Vagina (tissue), 2 donors: ENCODE measurements around the gene ERC2. TPM values are rescaled to one million over a fixed set of nuclear protein-coding genes. Genes with fewer than 3 reads are reported as not detected.

Source experiments
- DNase-seq, 2 donors: peaks; one replicate each; pipeline ENCODE4 v3.0.0-alpha.2; 2017; ENCODE audit errors: extremely low spot score in 2 of 2
- H3K27ac ChIP-seq: fragments of 200-600 bp; sonication (generic); one replicate; pipeline ENCODE4 v1.5.1; 2019
- H3K27me3 ChIP-seq: fragments of 200-600 bp; sonication (generic); one replicate; pipeline ENCODE4 v1.5.1; 2019
- H3K36me3 ChIP-seq, 2 donors: fragments of 200-600 bp; sonication (generic); one replicate each; pipeline ENCODE4 v1.5.1; 2017 to 2019
- H3K4me1 ChIP-seq: fragments of 200-600 bp; sonication (generic); one replicate; pipeline ENCODE4 v1.5.1; 2019
- H3K4me3 ChIP-seq, 2 donors: fragments of 200-600 bp; sonication (generic); 1 replicate in 1 of 2; 2 replicates in 1 of 2; pipeline ENCODE4 v1.5.1; 2016 to 2019
- H3K9me3 ChIP-seq: fragments of 200-600 bp; sonication (generic); one replicate; pipeline ENCODE4 v1.5.1; 2019
- POLR2A ChIP-seq, 2 donors: fragments of 450-650 bp; IDR thresholded peaks; one replicate each; pipeline ENCODE4 v1.6.1; 2017; ENCODE audit warnings: antibody characterized with exemption in 2 of 2, mild to moderate bottlenecking in 2 of 2, moderate library complexity in 2 of 2
- POLR2AphosphoS5 ChIP-seq, 2 donors: sonication (generic); formaldehyde crosslinking; IDR thresholded peaks; one replicate each; pipeline ENCODE4 v1.9.0; 2017; ENCODE audit warnings: antibody characterized with exemption in 2 of 2, mild to moderate bottlenecking in 2 of 2, low read depth in 1 of 2; ENCODE audit not compliant: insufficient read depth in 1 of 2
- intact Hi-C: fragments of 100-400 bp; cut with DNase I; formaldehyde crosslinking; loops from one replicate; pipeline ENCODE4 v1.15.1; 2023
- total RNA-seq: library from RNA; depleted of rRNA; stranded (reverse); fragments of >200 nt; gene quantifications from one replicate; pipeline ENCODE4 v1.2.3, GENCODE V29; 2016
- TF ChIP-seq, protein P1 (sequence below), 3 experiments: fragments of 450-650 bp in 2 of 3; fragments of 200-600 bp in 1 of 3; sonication (generic) in 1 of 3; IDR thresholded peaks; one replicate each; pipeline ENCODE4 v1.5.1; 2017 to 2019; ENCODE audit warnings: antibody characterized with exemption in 3 of 3, mild to moderate bottlenecking in 2 of 3, moderate library complexity in 2 of 3

ERC2 gene
- total RNA-seq, 1 donor from 2014 or later = 1.2 TPM

DNA sequence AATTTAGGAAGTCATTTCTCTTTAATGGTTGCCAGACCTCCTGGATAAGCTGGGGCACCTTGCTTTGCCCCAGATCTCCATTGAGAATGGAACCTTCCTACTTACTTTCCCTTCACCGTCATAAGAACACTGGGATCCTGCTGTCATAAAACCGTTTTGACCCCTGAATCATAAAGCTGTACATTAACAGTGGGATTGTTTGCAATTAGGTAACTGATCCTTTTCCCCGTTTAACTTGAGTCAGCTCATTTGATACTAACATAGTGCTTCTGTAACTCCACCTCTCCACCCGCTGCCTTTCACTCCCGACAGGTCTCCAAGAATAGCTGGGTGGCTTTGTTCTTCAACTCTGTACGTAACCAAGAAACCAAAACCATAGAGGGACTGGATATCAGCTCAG, 673.0 kb downstream of the ERC2 start:
- no peak overlapping the region for H3K4me3 ChIP-seq
- H3K27me3 ChIP-seq = no peaks in the 10 kb centered on the region
- H3K9me3 ChIP-seq = no peaks in the 10 kb centered on the region
- peaks cover 10% of the 10 kb centered on the region for H3K4me1 ChIP-seq
- intact Hi-C loops = no loop called here
- H3K27ac ChIP-seq = no peak overlapping the region
- no peak for DNase-seq
- TF ChIP-seq, protein P1, sequence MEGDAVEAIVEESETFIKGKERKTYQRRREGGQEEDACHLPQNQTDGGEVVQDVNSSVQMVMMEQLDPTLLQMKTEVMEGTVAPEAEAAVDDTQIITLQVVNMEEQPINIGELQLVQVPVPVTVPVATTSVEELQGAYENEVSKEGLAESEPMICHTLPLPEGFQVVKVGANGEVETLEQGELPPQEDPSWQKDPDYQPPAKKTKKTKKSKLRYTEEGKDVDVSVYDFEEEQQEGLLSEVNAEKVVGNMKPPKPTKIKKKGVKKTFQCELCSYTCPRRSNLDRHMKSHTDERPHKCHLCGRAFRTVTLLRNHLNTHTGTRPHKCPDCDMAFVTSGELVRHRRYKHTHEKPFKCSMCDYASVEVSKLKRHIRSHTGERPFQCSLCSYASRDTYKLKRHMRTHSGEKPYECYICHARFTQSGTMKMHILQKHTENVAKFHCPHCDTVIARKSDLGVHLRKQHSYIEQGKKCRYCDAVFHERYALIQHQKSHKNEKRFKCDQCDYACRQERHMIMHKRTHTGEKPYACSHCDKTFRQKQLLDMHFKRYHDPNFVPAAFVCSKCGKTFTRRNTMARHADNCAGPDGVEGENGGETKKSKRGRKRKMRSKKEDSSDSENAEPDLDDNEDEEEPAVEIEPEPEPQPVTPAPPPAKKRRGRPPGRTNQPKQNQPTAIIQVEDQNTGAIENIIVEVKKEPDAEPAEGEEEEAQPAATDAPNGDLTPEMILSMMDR (IDR thresholded peaks at IDR 0.05) = no peak
- TF ChIP-seq POLR2A (IDR thresholded peaks at IDR 0.05) (no peak), POLR2AphosphoS5 (IDR thresholded peaks at IDR 0.05; ENCODE audit: insufficient read depth in 1 of 2, low read depth in 1 of 2) (no peak)
- H3K36me3 ChIP-seq = no peaks in the 10 kb centered on the region

DNA sequence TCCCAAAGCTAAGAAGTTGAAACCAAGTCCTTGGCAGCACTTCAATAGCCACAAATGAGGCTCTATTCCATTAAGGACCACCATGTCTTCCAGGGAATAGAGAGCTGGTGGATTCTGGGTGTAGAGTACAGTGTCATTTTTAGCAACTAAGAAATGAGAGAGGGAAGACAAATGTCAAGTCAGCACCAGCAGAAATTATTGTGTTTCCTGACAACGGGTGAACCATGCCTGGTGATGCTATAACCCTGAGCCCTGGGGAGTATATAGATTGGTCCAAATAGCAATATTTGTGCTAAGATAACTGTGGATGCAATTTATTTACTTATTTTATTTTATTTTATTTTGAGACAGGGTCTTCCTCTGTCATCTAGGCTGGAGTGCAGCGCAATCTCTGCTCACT, 675.5 kb downstream of the ERC2 start:
- Histone ChIP-seq H3K4me1 (peaks cover 10% of the 10 kb centered on the region), H3K27me3 (no peaks in the 10 kb centered on the region), H3K4me3 (no peak overlapping the region), H3K9me3 (no peaks in the 10 kb centered on the region), H3K36me3 (no peaks in the 10 kb centered on the region), H3K27ac (no peak overlapping the region)
- TF ChIP-seq POLR2A (IDR thresholded peaks at IDR 0.05) (no peak), POLR2AphosphoS5 (IDR thresholded peaks at IDR 0.05; ENCODE audit: insufficient read depth in 1 of 2, low read depth in 1 of 2) (no peak)
- TF ChIP-seq, protein P1 (IDR thresholded peaks at IDR 0.05) = no peak
- DNase-seq = no peak
- intact Hi-C loops = no loop called here

DNA sequence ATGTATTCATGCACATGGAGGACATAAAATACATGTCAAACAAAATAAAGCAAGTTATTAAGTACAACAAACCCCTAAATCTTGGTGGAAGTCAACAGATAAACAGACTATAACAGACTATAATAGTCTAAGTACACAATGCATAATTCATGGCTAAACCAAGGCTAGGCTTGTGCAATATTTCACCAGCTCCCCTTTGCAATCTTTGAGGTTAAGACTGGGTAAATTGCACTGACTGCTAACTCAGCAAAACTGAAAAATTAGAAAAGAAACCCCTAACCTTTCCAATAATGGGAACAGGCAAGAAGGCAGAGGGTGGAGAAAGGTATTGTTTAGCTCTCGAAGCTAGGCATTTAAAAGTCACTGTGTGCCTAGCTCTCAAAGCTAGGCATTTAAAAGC, 676.3 kb downstream of the ERC2 start:
- intact Hi-C loops = no loop called here
- Histone ChIP-seq H3K4me1 (peaks cover 10% of the 10 kb centered on the region), H3K27me3 (no peaks in the 10 kb centered on the region), H3K9me3 (no peaks in the 10 kb centered on the region), H3K36me3 (no peaks in the 10 kb centered on the region), H3K27ac (no peak overlapping the region), H3K4me3 (no peak overlapping the region)
- TF ChIP-seq, protein P1 (IDR thresholded peaks at IDR 0.05) = no peak
- no peak for TF ChIP-seq POLR2AphosphoS5 (IDR thresholded peaks at IDR 0.05; ENCODE audit: insufficient read depth in 1 of 2, low read depth in 1 of 2)
- no peak for TF ChIP-seq POLR2A (IDR thresholded peaks at IDR 0.05)
- DNase-seq = no peak

DNA sequence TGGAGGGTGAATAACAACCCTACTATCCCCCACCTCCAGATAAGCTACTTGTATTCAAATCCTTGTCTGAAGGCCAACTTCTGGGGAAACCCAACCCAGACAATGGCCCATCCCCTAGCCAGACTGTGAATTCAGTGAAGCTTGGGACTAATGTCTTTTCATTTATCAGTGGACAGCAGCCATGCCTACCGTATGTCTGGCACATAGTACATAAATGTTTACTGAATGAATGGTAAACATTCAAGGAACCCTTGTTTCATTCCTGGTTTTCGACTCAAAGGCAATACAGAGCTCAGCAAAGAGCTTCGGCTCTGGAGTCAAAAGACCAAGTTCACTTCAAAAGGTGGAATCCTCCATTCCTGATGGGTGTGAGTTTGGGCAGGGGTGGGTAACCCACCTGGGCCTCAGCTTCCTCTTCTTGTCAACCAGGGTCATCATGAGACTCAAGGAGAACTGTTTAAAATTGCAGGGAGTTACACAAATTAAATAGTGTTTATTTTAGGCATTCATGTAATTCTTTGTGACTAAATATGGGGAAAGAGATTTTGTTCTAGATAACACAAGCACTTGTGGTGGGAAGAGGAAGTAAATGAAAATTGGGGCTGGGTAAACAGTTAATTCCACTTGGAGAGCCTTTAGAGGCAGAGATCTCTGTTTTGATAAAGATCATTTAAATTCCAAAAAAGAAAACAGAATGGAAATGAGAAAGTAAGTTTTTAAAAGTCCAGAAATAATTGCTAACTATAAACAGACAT, 677.5 kb downstream of the ERC2 start:
- Histone ChIP-seq H3K27me3 (no peaks in the 10 kb centered on the region), H3K9me3 (no peaks in the 10 kb centered on the region), H3K27ac (no peak overlapping the region), H3K36me3 (no peaks in the 10 kb centered on the region), H3K4me3 (no peak overlapping the region), H3K4me1 (peaks cover 3% of the 10 kb centered on the region)
- no peak for DNase-seq
- TF ChIP-seq, protein P1 (IDR thresholded peaks at IDR 0.05) = no peak
- TF ChIP-seq POLR2A (IDR thresholded peaks at IDR 0.05) = no peak
- no peak for TF ChIP-seq POLR2AphosphoS5 (IDR thresholded peaks at IDR 0.05; ENCODE audit: insufficient read depth in 1 of 2, low read depth in 1 of 2)
- intact Hi-C loops = no loop called here

DNA sequence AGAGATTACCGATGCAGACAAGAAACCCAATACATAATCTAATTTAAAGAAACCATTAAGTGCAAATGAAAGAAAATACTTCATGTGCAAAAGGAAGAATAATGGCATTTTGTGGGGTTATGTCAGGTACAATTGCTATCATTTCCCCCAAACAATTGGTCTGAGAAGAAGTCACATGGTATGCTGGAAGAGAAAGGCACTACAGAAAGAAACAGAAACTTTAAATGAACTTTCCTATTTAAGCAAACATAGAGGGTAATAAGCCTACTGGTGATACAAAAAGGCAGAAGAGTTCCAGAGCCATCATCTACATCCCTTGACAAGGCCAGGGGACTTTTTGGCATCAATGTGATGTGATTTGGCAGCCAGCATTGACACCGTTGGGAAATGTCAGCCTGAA, 678.8 kb downstream of the ERC2 start:
- Histone ChIP-seq H3K9me3 (no peaks in the 10 kb centered on the region), H3K4me3 (no peak overlapping the region), H3K36me3 (no peaks in the 10 kb centered on the region), H3K27ac (no peak overlapping the region), H3K4me1 (no peaks in the 10 kb centered on the region), H3K27me3 (no peaks in the 10 kb centered on the region)
- no peak for DNase-seq
- no peak for TF ChIP-seq POLR2AphosphoS5 (IDR thresholded peaks at IDR 0.05; ENCODE audit: insufficient read depth in 1 of 2, low read depth in 1 of 2)
- TF ChIP-seq POLR2A (IDR thresholded peaks at IDR 0.05) = no peak
- TF ChIP-seq, protein P1 (IDR thresholded peaks at IDR 0.05) = no peak
- intact Hi-C loops = no loop called here
